OCI-LY7 (cell line): Measurements from ENCODE around the gene CD6. TPM values are rescaled to one million over a fixed set of nuclear protein-coding genes. Genes with fewer than 3 reads are reported as not detected.

Experiments
- BruUV-seq: library from RNA; stranded (reverse); fragments of 400-500 nt; replicated peaks from 2 replicates; lab custom pipeline; 2021; lab: Mats Ljungman, UMichigan
- CTCF ChIA-PET: fragments of 300-600 bp; sonication (Branson Sonifier 250); formaldehyde crosslinking; loops from one replicate; lab custom pipeline; 2022; ENCODE audit warnings: antibody characterized with exemption; ENCODE audit not compliant: unreplicated experiment; lab: Charles Lee
- POLR2A ChIA-PET: fragments of 300-600 bp; sonication (Branson Sonifier 250); formaldehyde crosslinking; loops from one replicate; lab custom pipeline; 2022; ENCODE audit warnings: antibody characterized with exemption; lab: Charles Lee
- DNase-seq: peaks from one replicate; pipeline ENCODE4 v3.0.0-alpha.2; 2015; ENCODE audit warnings: low spot score
- H2AFZ ChIP-seq: fragments of 200-600 bp; sonication (generic), shearing (Covaris generic); 2 replicates; pipeline ENCODE4 v1.6.1; 2014; ENCODE audit warnings: mild to moderate bottlenecking, antibody characterized with exemption, low read length, moderate library complexity
- H3K27ac ChIP-seq: fragments of 200-600 bp; sonication (generic); 2 replicates; pipeline ENCODE4 v1.5.1; 2014; ENCODE audit warnings: mixed run types, low read depth, mild to moderate bottlenecking, moderate library complexity, low read length, inconsistent platforms; ENCODE audit not compliant: poor library complexity, severe bottlenecking
- H3K36me3 ChIP-seq: fragments of 200-600 bp; sonication (generic); 2 replicates; pipeline ENCODE4 v1.6.1; 2014; ENCODE audit warnings: mild to moderate bottlenecking, antibody characterized with exemption, low read length, moderate library complexity, mixed read lengths; ENCODE audit not compliant: insufficient read depth
- H3K4me1 ChIP-seq: fragments of 200-600 bp; sonication (generic); 2 replicates; pipeline ENCODE4 v1.5.1; 2014; ENCODE audit warnings: mild to moderate bottlenecking, low read length; ENCODE audit not compliant: insufficient read depth, poor library complexity, severe bottlenecking
- H3K4me2 ChIP-seq: fragments of 200-600 bp; sonication (generic); 2 replicates; pipeline ENCODE4 v1.6.1; 2014; ENCODE audit warnings: mild to moderate bottlenecking, low read length
- H3K4me3 ChIP-seq: fragments of 200-600 bp; sonication (generic); 2 replicates; pipeline ENCODE4 v1.5.1; 2014; ENCODE audit warnings: mild to moderate bottlenecking, low read depth, low read length; ENCODE audit not compliant: poor library complexity, severe bottlenecking
- H3K79me2 ChIP-seq: fragments of 200-600 bp; sonication (generic); 2 replicates; pipeline ENCODE4 v1.6.1; 2016; ENCODE audit warnings: low read depth, mild to moderate bottlenecking, low read length, moderate library complexity, mixed read lengths; ENCODE audit not compliant: insufficient read depth
- H3K9me2 ChIP-seq: fragments of 200-600 bp; sonication (generic); 2 replicates; pipeline ENCODE4 v1.6.1; 2016; ENCODE audit warnings: mild to moderate bottlenecking, low read length, mixed read lengths; ENCODE audit not compliant: insufficient read depth
- H3K9me3 ChIP-seq: fragments of 200-600 bp; sonication (generic); 2 replicates; pipeline ENCODE4 v1.6.1; 2014; ENCODE audit warnings: mild to moderate bottlenecking, mixed run types, low read length, mixed read lengths
- H4K20me1 ChIP-seq: fragments of 200-600 bp; sonication (generic); 2 replicates; pipeline ENCODE4 v1.6.1; 2014; ENCODE audit warnings: mild to moderate bottlenecking, antibody characterized with exemption, low read length, moderate library complexity, mixed read lengths; ENCODE audit not compliant: insufficient read depth
- CTCF ChIP-seq: fragments of 200-600 bp; sonication (generic); conservative IDR thresholded peaks from 2 replicates; pipeline ENCODE4 v1.5.1; 2014; ENCODE audit warnings: mild to moderate bottlenecking, antibody characterized with exemption, low read length, moderate library complexity, mixed read lengths
- EZH2phosphoT487 ChIP-seq: fragments of 200-600 bp; sonication (generic); IDR thresholded peaks from 2 replicates; pipeline ENCODE4 v1.6.1; 2018; ENCODE audit warnings: low read depth, borderline replicate concordance, mild to moderate bottlenecking, mixed run types, antibody characterized with exemption, low read length, moderate library complexity, mixed read lengths
- intact Hi-C: fragments of 100-400 bp; cut with micrococcal nuclease; formaldehyde crosslinking; loops from one replicate; pipeline ENCODE4 v1.10.0; 2022; ENCODE audit not compliant: unreplicated experiment
- total RNA-seq, 2 experiments: library from RNA; depleted of rRNA in 1 of 2; stranded (reverse); fragments of >200 nt in 1 of 2; shearing (Covaris generic) in 1 of 2; gene quantifications; 2 replicates each; pipeline ENCODE4 v1.2.3, GENCODE V29; 2014 to 2022

Gene CD6
- total RNA-seq, 2 experiments from 2014 or later, result not detected

- no peaks in the 10 kb centered on the region for H3K9me3 ChIP-seq
- ChIA-PET POLR2A (interaction anchor here (1.1 kb wide), 1 partner anchor 30 kb away, joined by 4 read pairs; no protein-coding TSS in a partner anchor), CTCF (no interaction called here)
- H3K4me1 ChIP-seq, result peaks cover 30% of the 10 kb centered on the region
- H3K4me3 ChIP-seq, result no peak overlapping the region
- H4K20me1 ChIP-seq, result no peaks in the 10 kb centered on the region
- no peak for DNase-seq
- H3K27ac ChIP-seq, result no peak overlapping the region
- intact Hi-C loops, result no loop called here
- no peak overlapping the region for H2AFZ ChIP-seq
- TF ChIP-seq EZH2phosphoT487 (no peak), CTCF (no peak)
- no peaks in the 10 kb centered on the region for H3K9me2 ChIP-seq
- peaks cover 13% of the 10 kb centered on the region; the same call in 1 of the 2 replicates for H3K36me3 ChIP-seq
- H3K4me2 ChIP-seq, result no peak overlapping the region
- peaks cover 3% of the 10 kb centered on the region; the same call in 1 of the 2 replicates for H3K79me2 ChIP-seq
- BruUV-seq, result no TSS peak
These were observed 26.2 kb upstream of the CD6 start for GRCh38 chr11:60945295-60945667.

- DNase-seq, result no peak
- Histone ChIP-seq H3K79me2 (peaks cover 3% of the 10 kb centered on the region; the same call in 1 of the 2 replicates), H3K4me1 (peaks cover 31% of the 10 kb centered on the region), H3K36me3 (peaks cover 5% of the 10 kb centered on the region; the same call in 1 of the 2 replicates), H3K27ac (no peak overlapping the region), H2AFZ (no peak overlapping the region), H3K9me3 (no peaks in the 10 kb centered on the region), H4K20me1 (no peaks in the 10 kb centered on the region), H3K4me2 (no peak overlapping the region), H3K4me3 (no peak overlapping the region), H3K9me2 (no peaks in the 10 kb centered on the region)
- TF ChIP-seq CTCF, result no peak
- POLR2A ChIA-PET, result no interaction called here
- no TSS peak for BruUV-seq
- CTCF ChIA-PET, result no interaction called here
- intact Hi-C loops, result no loop called here
These were observed 24.7 kb upstream of the CD6 start for GRCh38 chr11:60946601-60947264.

- Histone ChIP-seq H3K9me3 (no peaks in the 10 kb centered on the region), H3K9me2 (no peaks in the 10 kb centered on the region), H3K36me3 (peaks cover 5% of the 10 kb centered on the region; the same call in 1 of the 2 replicates), H3K4me3 (no peak overlapping the region), H4K20me1 (no peaks in the 10 kb centered on the region), H3K4me1 (peaks cover 31% of the 10 kb centered on the region), H3K27ac (no peak overlapping the region), H3K4me2 (no peak overlapping the region), H2AFZ (no peak overlapping the region), H3K79me2 (peaks cover 3% of the 10 kb centered on the region; the same call in 1 of the 2 replicates)
- CTCF ChIA-PET, result no interaction called here
- intact Hi-C loops, result no loop called here
- DNase-seq, result no peak
- no TSS peak for BruUV-seq
- POLR2A ChIA-PET, result interaction anchor here (1.2 kb wide), 1 partner anchor 34 kb away, joined by 3 read pairs; the partner anchor contains the start of gene TMEM109
- TF ChIP-seq EZH2phosphoT487, result no peak
These were observed 23.8 kb upstream of the CD6 start for GRCh38 chr11:60947700-60948099.
